Activated CD4-positive, alpha-beta T cell treated with anti-CD3 and anti-CD28 coated beads for 36 hours (primary cell): ENCODE data around the gene ZC3H12A. TPM values are rescaled to one million over a fixed set of nuclear protein-coding genes. Genes with fewer than 3 reads are reported as not detected.
A peak's percentile ranks its signal among the peaks of the same experiment; 100 is the strongest.

ENCODE experiments used
- ATAC-seq: fragments of 200-7000 bp; cut with Tn5 transposase; one replicate; pipeline ENCODE4 v1.10.0; 2021; ENCODE audit warnings: mild to moderate bottlenecking, moderate library complexity
- CTCF ChIA-PET: fragments of 350-600 bp; sonication (Branson Sonifier 250); formaldehyde crosslinking; loops from one replicate; lab custom pipeline; 2021; ENCODE audit warnings: antibody characterized with exemption; lab: Charles Lee
- POLR2A ChIA-PET: fragments of 350-600 bp; sonication (Branson Sonifier 250); formaldehyde crosslinking; loops from one replicate; lab custom pipeline; 2021; ENCODE audit warnings: antibody characterized with exemption, inconsistent platforms; lab: Charles Lee
- DNase-seq: peaks from one replicate; pipeline ENCODE4 v3.0.0-alpha.2; 2020
- H3K27ac Mint-ChIP-seq: one replicate; pipeline ENCODE4 v1.8.0; 2021; ENCODE audit warnings: mixed read lengths
- H3K27me3 Mint-ChIP-seq: one replicate; pipeline ENCODE4 v1.8.0; 2021; ENCODE audit warnings: mixed read lengths
- H3K36me3 Mint-ChIP-seq: one replicate; pipeline ENCODE4 v1.8.0; 2021; ENCODE audit warnings: low read depth, mixed read lengths
- H3K4me1 Mint-ChIP-seq: one replicate; pipeline ENCODE4 v1.8.0; 2021; ENCODE audit warnings: mixed read lengths
- H3K4me3 Mint-ChIP-seq: one replicate; pipeline ENCODE4 v1.8.0; 2021; ENCODE audit warnings: mild to moderate bottlenecking, moderate library complexity, mixed read lengths
- H3K9me3 Mint-ChIP-seq: one replicate; pipeline ENCODE4 v1.8.0; 2021; ENCODE audit warnings: low read depth, mixed read lengths
- intact Hi-C, 2 experiments: fragments of 100-400 bp; cut with DNase I in 1 of 2; cut with micrococcal nuclease in 1 of 2; formaldehyde crosslinking; loops; one replicate each; pipeline versions ENCODE4 v1.14.2 to v1.15.1; 2022 to 2024; cut with DNase I, micrococcal nuclease
- total RNA-seq, 2 experiments: library from RNA; stranded (reverse); gene quantifications; one replicate each; pipeline ENCODE4 v1.2.3, GENCODE V29; 2021

ZC3H12A gene
- total RNA-seq: 10 to 100 TPM; 29.7 to 31.2 TPM

DNA sequence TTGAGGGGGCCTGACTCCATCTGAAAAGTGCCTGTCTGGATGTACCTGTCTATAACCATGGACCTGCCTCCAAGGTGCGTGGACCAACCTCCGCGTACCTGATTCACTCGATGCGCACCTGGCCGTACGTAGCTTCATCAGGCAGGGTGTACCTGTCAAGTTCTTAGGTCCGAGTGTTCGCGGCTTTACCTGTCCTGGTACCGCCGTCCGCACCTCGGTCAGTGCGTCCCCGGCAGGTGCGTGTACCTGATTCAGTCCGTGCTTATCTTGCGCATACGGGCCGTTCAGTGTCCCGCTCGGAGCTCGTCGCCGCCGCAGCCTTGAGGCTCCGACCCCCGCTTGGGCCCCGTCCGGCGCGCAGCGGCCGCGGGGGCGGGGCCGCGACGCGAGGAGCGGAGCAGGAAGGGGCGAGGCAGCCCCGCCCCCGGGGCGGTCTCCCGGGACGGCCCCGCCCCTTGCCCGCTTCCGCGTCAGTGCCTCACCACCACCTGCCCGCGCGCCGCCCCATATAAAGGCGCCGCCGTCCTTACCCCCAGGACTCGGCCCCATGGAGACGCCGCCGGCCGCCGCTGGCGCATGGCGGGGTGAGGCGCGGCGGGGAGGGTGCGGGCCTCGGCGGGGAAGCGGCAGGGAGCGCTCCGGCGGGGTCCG is at the start of gene ZC3H12A:
ZC3H12A (plus strand) TSS at position 535 of the 651 bp plus-strand sequence. CDS start 917 bp downstream, outside the sequence.
- DNase-seq: peak; percentile 96
- Mint-ChIP-seq H3K27ac (peak within 1 kb of the TSS; percentile 98), H3K36me3 (peaks cover 43% of the 10 kb centered on the region), H3K9me3 (no peaks in the 10 kb centered on the region), H3K27me3 (no peaks in the 10 kb centered on the region), H3K4me3 (peak within 1 kb of the TSS; percentile 95), H3K4me1 (peaks cover 43% of the 10 kb centered on the region)
- intact Hi-C loops: loop anchor here (1.0 to 10.0 kb wide), 14 partner anchors 40 to 1539 kb away; partner anchors contain the start of genes MTF1 (in 2 of the 2), SNIP1 (in 2 of the 2), AGO3 (in 1 of the 2) and CDCA8 (in 1 of the 2)
- CTCF ChIA-PET: interaction anchor here (1.3 to 2.0 kb wide), 4 partner anchors 8 to 41 kb away, joined by 3 to 16 read pairs (median 8); partner anchors contain the start of gene MEAF6
- ATAC-seq: peak; percentile 46
- POLR2A ChIA-PET: interaction anchor here (0.6 to 4.6 kb wide), 4 partner anchors 8 to 45 kb away, joined by 3 to 30 read pairs (median 3); no protein-coding TSS in a partner anchor

DNA sequence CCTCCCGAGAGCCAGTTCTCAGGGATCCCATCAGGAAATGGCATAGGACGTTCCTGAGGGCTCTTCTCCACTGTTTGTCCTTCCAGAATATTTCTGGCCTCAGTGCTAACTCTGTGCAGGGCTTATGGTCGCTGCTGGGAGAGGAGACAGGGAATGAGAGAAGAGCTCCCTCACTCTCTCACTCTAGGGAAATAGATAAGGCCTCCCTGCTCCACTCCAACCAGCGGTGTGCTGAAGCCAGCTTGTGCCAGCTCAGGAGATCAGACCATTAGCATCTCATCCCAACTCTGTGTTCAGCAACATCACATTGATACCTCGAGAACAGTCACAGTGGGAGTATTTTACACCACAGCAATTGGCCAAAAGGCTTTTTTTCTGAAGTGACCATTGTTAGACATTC is 49.2 kb upstream of the ZC3H12A start:
- H3K27me3 Mint-ChIP-seq: peaks cover 3% of the 10 kb centered on the region
- H3K4me1 Mint-ChIP-seq: no peaks in the 10 kb centered on the region
- CTCF ChIA-PET: interaction anchor here (1.6 kb wide), 1 partner anchor 9 kb away, joined by 7 read pairs; no protein-coding TSS in a partner anchor
- no peak for ATAC-seq
- no peak for DNase-seq
- intact Hi-C loops: no loop called here
- no peak overlapping the region for H3K27ac Mint-ChIP-seq
- H3K9me3 Mint-ChIP-seq: no peaks in the 10 kb centered on the region
- no peaks in the 10 kb centered on the region for H3K36me3 Mint-ChIP-seq
- POLR2A ChIA-PET: interaction anchor here (0.6 kb wide), 1 partner anchor 110 kb away, joined by 3 read pairs; no protein-coding TSS in a partner anchor
- H3K4me3 Mint-ChIP-seq: no peak overlapping the region

DNA sequence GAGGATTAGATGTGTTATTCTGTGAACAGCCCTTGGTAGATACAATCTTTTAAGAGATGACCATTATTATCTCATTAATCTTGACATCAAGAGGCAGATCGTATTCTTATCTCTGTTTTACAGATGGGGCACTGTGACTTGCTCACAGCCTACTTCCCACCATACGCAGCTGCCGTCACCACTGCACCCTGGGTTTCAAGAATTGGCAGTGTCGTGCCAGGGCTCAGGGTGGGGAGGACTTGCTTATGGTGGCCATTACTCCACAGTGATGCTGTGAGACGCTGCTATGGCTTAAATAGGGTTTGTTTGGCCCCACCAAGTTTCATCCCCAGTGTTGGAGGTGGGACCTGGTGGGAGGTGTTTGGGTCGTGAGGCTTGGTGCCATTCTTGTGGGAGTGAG is 45.4 kb upstream of the ZC3H12A start:
- Mint-ChIP-seq H3K9me3 (no peaks in the 10 kb centered on the region), H3K27me3 (peaks cover 5% of the 10 kb centered on the region), H3K36me3 (no peaks in the 10 kb centered on the region), H3K27ac (no peak overlapping the region), H3K4me3 (no peak overlapping the region), H3K4me1 (no peaks in the 10 kb centered on the region)
- POLR2A ChIA-PET: no interaction called here
- ATAC-seq (no peak), DNase-seq (no peak)
- intact Hi-C loops: no loop called here
- CTCF ChIA-PET: interaction anchor here (0.5 kb wide), 1 partner anchor 105 kb away, joined by 3 read pairs; no protein-coding TSS in a partner anchor

DNA sequence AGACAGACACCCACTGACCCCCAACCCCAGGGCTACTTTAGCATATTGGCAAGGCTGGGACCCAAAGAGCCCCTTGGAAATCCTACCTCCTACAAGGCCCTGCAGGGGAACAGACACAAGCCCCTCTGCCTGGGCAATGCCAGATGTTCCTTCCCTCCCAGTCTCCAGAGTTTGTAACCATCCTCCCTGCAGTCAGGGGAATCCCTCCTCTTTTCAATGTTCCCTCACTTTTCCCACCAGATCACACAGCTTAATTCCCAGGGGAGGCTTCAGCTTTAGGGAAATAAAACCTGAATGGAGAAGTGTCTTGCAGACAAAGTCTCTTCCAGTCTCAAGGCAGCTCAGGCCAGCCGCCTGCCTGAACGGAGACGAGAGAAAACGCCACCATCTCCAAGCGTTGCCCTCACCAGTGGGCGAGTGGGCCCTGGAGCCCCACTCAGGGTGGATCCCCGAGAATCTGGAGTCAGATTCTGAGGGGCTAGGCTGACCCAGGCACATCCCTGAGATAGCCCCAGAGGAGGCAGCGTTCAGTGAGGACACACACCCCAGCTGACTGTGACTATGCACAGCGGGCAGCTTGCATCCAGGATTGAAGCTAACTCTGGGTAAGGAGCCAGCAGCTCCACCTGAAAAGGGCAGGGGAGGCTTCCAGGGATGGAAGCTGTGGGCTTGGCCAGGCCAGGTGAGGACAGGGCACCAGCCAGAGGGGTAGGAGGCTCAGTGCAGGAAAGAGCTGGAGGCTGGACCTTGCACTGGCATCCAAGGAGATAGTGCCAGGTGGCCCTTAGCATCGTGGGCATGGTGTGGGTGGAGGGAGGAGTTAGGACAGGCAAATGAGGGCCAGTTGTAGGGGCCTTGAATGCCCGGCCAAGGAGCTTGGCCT is 44.0 kb upstream of the ZC3H12A start:
- DNase-seq: no peak
- H3K36me3 Mint-ChIP-seq: no peaks in the 10 kb centered on the region
- peaks cover 5% of the 10 kb centered on the region for H3K27me3 Mint-ChIP-seq
- no peaks in the 10 kb centered on the region for H3K9me3 Mint-ChIP-seq
- ChIA-PET POLR2A (no interaction called here), CTCF (interaction anchor here (0.6 to 0.7 kb wide), 4 partner anchors 208 to 742 kb away, joined by 3 to 4 read pairs (median 3); no protein-coding TSS in a partner anchor)
- intact Hi-C loops: loop anchor here (5.0 to 10.0 kb wide), 4 partner anchors 96 to 856 kb away; no protein-coding TSS in a partner anchor
- no peaks in the 10 kb centered on the region for H3K4me1 Mint-ChIP-seq
- H3K27ac Mint-ChIP-seq: no peak overlapping the region
- no peak for ATAC-seq
- H3K4me3 Mint-ChIP-seq: no peak overlapping the region

DNA sequence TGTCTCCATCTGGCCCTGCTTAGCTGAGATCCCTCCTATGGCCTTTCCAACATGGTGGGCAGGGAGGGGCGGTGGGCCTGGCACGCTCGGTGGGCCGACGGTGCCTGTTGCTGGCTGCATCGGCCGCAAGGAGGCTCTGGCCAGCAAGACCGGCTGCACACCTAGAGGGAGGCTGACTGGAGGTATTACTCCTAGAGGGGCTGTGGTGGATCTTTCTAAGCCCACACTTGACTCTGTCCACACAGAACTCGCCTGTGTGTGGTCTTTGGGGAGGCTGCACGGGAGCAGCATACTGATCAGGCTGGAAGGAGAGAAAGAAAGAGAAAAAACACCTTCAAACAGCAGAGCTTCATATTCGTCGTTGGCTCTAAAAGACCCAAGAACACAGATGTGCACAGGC is 41.7 kb upstream of the ZC3H12A start:
- ATAC-seq (no peak), DNase-seq (no peak)
- Mint-ChIP-seq H3K27ac (no peak overlapping the region), H3K27me3 (peaks cover 5% of the 10 kb centered on the region), H3K36me3 (no peaks in the 10 kb centered on the region), H3K4me1 (no peaks in the 10 kb centered on the region), H3K4me3 (no peak overlapping the region), H3K9me3 (no peaks in the 10 kb centered on the region)
- CTCF ChIA-PET: no interaction called here
- intact Hi-C loops: loop anchor here (5.0 to 10.0 kb wide), 4 partner anchors 98 to 858 kb away; no protein-coding TSS in a partner anchor
- POLR2A ChIA-PET: no interaction called here

DNA sequence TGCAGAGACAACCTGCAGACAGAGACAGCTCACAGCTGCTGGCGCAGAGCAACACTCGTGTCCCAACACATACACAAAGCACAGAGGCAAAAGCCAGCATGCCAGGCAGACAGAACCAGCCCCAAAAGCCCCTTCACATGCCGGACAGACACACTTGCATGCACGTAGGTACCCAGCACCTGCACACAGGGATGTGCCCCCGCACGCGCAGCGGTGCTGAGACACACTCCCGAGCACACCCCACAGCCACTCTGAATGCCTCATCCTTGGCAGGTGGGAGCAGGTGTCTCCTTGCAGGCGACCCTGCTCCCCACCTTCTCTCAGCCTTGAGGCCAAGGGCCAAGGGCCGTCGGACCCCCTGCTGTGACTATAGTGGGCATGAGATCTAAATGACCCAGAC is 41.2 kb upstream of the ZC3H12A start:
- H3K4me1 Mint-ChIP-seq: no peaks in the 10 kb centered on the region
- ChIA-PET CTCF (interaction anchor here (0.6 to 1.6 kb wide), 2 partner anchors 8 to 917 kb away, joined by 3 to 7 read pairs; no protein-coding TSS in a partner anchor), POLR2A (no interaction called here)
- no peak overlapping the region for H3K4me3 Mint-ChIP-seq
- DNase-seq (no peak), ATAC-seq (no peak)
- no peak overlapping the region for H3K27ac Mint-ChIP-seq
- no peaks in the 10 kb centered on the region for H3K36me3 Mint-ChIP-seq
- intact Hi-C loops: loop anchor here (5.0 to 10.0 kb wide), 4 partner anchors 98 to 858 kb away; no protein-coding TSS in a partner anchor
- no peaks in the 10 kb centered on the region for H3K9me3 Mint-ChIP-seq
- peaks cover 5% of the 10 kb centered on the region for H3K27me3 Mint-ChIP-seq

DNA sequence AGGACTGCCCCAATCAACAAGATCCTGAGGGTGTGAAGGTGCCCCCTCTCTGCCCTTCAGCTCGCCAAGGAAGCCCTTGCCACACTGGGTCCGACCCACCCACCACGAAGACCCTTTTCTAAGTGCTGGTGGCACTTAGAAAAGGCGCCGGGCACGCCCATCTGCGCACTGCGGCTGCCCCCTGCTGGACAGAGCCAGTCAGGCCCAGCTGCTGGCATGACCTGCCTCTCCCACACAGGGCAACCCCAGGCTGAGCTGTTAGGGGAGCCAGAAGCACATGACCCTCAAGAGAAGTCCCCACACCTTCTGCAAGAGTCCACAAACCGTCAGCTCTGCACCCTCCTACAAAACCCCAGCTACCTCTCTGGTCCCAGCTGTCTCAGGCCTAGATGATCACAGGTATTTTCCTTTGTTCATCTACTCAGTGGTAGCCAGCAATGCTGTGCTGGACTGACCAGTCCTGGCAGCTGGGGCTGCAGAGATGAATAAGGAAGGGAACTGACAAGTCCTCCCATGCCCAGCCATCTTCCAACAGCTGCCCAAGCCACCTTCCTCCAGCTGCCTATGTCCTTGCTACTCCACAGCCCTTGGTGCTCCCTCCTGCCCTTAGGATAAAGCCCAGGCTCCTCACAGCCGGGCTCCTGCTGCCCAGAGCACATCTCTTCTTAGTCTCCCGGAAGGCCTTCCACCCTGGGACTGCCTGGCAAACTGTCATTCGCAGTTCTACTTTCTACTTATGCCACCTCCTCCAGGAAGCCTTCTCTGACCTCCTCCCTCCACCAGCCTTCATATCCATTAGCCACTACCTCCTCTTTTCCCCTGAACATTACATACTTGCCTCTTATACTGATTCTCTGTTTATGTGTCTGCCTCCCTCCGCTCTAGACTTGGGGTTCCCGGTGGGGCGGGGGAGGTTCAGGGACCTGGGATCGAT is 39.8 kb upstream of the ZC3H12A start:
- Mint-ChIP-seq H3K4me1 (no peaks in the 10 kb centered on the region), H3K36me3 (no peaks in the 10 kb centered on the region), H3K27me3 (peaks cover 5% of the 10 kb centered on the region), H3K9me3 (no peaks in the 10 kb centered on the region), H3K27ac (no peak overlapping the region), H3K4me3 (no peak overlapping the region)
- DNase-seq: peak; percentile 88
- peak; percentile 97 for ATAC-seq
- intact Hi-C loops: loop anchor here (1.0 to 10.0 kb wide), 6 partner anchors 100 to 918 kb away; no protein-coding TSS in a partner anchor
- ChIA-PET CTCF (interaction anchor here (0.6 to 1.9 kb wide), 16 partner anchors 10 to 917 kb away, joined by 3 to 8 read pairs (median 4); no protein-coding TSS in a partner anchor), POLR2A (no interaction called here)

DNA sequence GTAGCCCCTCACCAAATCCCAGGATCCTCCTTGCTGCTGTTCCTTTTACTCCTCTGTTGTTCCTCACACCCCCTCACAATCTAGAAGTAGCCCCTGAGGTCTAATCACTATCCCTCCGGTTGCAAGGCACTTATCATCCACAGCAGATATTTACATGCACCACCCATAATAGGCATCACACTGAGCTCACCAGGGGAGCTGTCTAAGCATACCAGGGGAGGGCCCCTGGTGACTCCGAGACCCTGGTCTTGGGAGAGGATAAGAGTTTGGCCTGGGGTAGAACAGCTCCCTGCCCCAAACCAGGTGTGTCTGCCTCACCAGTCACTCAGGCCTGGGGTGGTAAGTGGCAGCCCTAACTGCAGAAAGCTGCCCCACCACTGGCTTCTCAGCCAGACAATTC is 37.3 kb upstream of the ZC3H12A start:
- intact Hi-C loops: loop anchor here (10.0 kb wide), 2 partner anchors 102 to 862 kb away; no protein-coding TSS in a partner anchor
- ChIA-PET CTCF (interaction anchor here (0.6 kb wide), 1 partner anchor 50 kb away, joined by 3 read pairs; no protein-coding TSS in a partner anchor), POLR2A (no interaction called here)
- H3K27ac Mint-ChIP-seq: no peak overlapping the region
- DNase-seq (no peak), ATAC-seq (no peak)
- no peak overlapping the region for H3K4me3 Mint-ChIP-seq
- no peaks in the 10 kb centered on the region for H3K27me3 Mint-ChIP-seq
- no peaks in the 10 kb centered on the region for H3K4me1 Mint-ChIP-seq
- H3K9me3 Mint-ChIP-seq: no peaks in the 10 kb centered on the region
- no peaks in the 10 kb centered on the region for H3K36me3 Mint-ChIP-seq

DNA sequence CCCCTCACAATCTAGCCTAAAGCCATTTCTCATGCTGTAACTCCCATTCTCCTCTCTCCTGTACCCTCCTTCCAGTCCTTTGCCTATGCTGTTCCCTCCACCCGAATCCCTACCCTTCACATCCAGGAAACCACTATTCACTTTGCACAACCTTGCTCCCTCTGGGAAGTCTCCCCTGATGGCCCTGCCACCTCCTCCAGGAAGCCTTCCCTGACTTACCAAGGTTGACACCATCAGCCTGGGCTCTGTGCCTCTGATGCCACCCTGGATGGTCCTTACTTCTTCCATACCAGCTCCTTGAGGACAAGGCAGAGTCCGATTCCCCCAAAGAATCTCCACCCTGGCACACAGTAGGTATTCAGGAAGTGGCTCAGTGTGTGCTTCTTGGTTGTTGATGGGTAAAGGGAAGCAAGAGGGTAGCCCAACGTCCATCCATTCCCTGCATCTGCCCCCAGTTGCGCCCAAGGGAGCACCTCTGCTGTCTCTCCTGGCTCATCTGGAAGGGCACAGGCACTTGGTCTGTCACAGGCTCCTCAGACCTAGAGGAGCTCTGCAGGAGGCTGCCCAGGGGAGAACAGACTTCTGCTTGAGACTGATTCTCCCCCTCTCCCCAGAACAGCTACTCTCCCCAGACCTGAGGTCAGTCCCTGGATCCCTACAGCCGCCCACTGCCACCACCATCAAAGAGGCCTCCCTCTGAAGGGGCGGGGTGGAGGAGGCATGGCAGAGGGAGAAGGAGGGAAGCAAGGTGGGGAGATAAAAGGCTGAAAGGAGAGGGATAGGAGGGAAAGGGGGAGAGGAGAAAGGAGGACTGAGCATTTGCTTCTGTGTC is 36.1 kb upstream of the ZC3H12A start:
- no peaks in the 10 kb centered on the region for H3K36me3 Mint-ChIP-seq
- CTCF ChIA-PET: interaction anchor here (0.7 kb wide), 1 partner anchor 126 kb away, joined by 3 read pairs; no protein-coding TSS in a partner anchor
- DNase-seq: no peak
- H3K9me3 Mint-ChIP-seq: no peaks in the 10 kb centered on the region
- no peak for ATAC-seq
- peaks cover 5% of the 10 kb centered on the region for H3K27me3 Mint-ChIP-seq
- H3K4me1 Mint-ChIP-seq: no peaks in the 10 kb centered on the region
- no peak overlapping the region for H3K4me3 Mint-ChIP-seq
- intact Hi-C loops: loop anchor here (10.0 kb wide), 2 partner anchors 103 to 863 kb away; no protein-coding TSS in a partner anchor
- H3K27ac Mint-ChIP-seq: no peak overlapping the region
- POLR2A ChIA-PET: no interaction called here
